Tibial artery (tissue), 4 donors: ENCODE results near the gene KRTAP4-11.
"Not testable (repeated sequence)": the region's sequence is repeated elsewhere in the genome, so short reads cannot be mapped to it uniquely, and the experiment has no call there.

Experiments
- DNase-seq, 2 donors: peaks; one replicate each; pipeline ENCODE4 v3.0.0-alpha.2; 2019
- H3K27ac ChIP-seq, 2 donors: fragments of 200-600 bp; sonication (generic) in 1 of 2; 1 replicate in 1 of 2; 2 replicates in 1 of 2; pipeline ENCODE4 v1.5.1; 2018 to 2019; ENCODE audit warnings: mild to moderate bottlenecking in 1 of 2
- H3K27me3 ChIP-seq, 2 donors: fragments of 200-600 bp; sonication (generic) in 1 of 2; one replicate each; pipeline versions ENCODE4 v1.5.1 to v1.6.0; 2016 to 2019
- H3K36me3 ChIP-seq, 3 donors: fragments of 200-600 bp; sonication (generic) in 2 of 3; one replicate each; pipeline ENCODE4 v1.5.1; 2016 to 2019; ENCODE audit warnings: mild to moderate bottlenecking in 2 of 3
- H3K4me1 ChIP-seq, 4 donors: fragments of 200-600 bp; sonication (generic) in 2 of 4; 1 replicate in 3 of 4; 2 replicates in 1 of 4; pipeline ENCODE4 v1.5.1; 2016 to 2019
- H3K4me3 ChIP-seq, 2 donors: fragments of 200-600 bp; sonication (generic) in 1 of 2; 1 replicate in 1 of 2; 2 replicates in 1 of 2; pipeline ENCODE4 v1.5.1; 2018 to 2019; ENCODE audit warnings: mild to moderate bottlenecking in 2 of 2
- H3K9me3 ChIP-seq, 3 donors: fragments of 200-600 bp; sonication (generic) in 1 of 3; one replicate each; pipeline ENCODE4 v1.5.1; 2016 to 2019
- CTCF ChIP-seq, 2 experiments: fragments of 200-600 bp in 1 of 2; fragments of 450-650 bp in 1 of 2; IDR thresholded peaks; one replicate each; pipeline ENCODE4 v1.5.1; 2017 to 2019; ENCODE audit warnings: antibody characterized with exemption in 2 of 2, mild to moderate bottlenecking in 1 of 2, moderate library complexity in 1 of 2
- intact Hi-C: fragments of 100-400 bp; cut with DNase I; formaldehyde crosslinking; loops from one replicate; pipeline ENCODE4 v1.15.0; 2023; ENCODE audit warnings: low total_unique reads

The KRTAP4-11 gene

GRCh38 chr17:41141361-41141760 lies 23.2 kb upstream of the KRTAP4-11 start:
- no peak for TF ChIP-seq CTCF (IDR thresholded peaks at IDR 0.05)
- no peak overlapping the region for H3K27ac ChIP-seq
- DNase-seq: no peak
- no peaks in the 10 kb centered on the region for H3K27me3 ChIP-seq
- no peaks in the 10 kb centered on the region for H3K36me3 ChIP-seq
- H3K4me3 ChIP-seq: no peak overlapping the region
- H3K9me3 ChIP-seq: peaks cover 0 to 24% (median 10%) of the 10 kb centered on the region in 3 donors
- H3K4me1 ChIP-seq: no peaks in the 10 kb centered on the region
- intact Hi-C loops: no loop called here

GRCh38 chr17:41140360-41141131 lies 22.4 kb upstream of the KRTAP4-11 start, which contains the start of gene KRTAP4-6:
KRTAP4-6 (minus strand) TSS chr17:41140544; CDS start chr17:41140487, 57 bp downstream.
- H3K4me3 ChIP-seq: no peak within 1 kb of the TSS
- TF ChIP-seq CTCF (IDR thresholded peaks at IDR 0.05): no peak
- no peaks in the 10 kb centered on the region for H3K36me3 ChIP-seq
- peaks cover 0 to 24% (median 10%) of the 10 kb centered on the region in 3 donors for H3K9me3 ChIP-seq
- H3K4me1 ChIP-seq: no peaks in the 10 kb centered on the region
- DNase-seq: no peak
- intact Hi-C loops: no loop called here
- H3K27ac ChIP-seq: no peak within 1 kb of the TSS
- no peaks in the 10 kb centered on the region for H3K27me3 ChIP-seq

- H3K36me3 ChIP-seq, H3K27ac ChIP-seq, DNase-seq, H3K27me3 ChIP-seq, H3K4me1 ChIP-seq, H3K4me3 ChIP-seq, intact Hi-C loops: not testable (repeated sequence)
- H3K9me3 ChIP-seq: peaks cover 0 to 24% (median 10%) of the 10 kb centered on the region in 3 donors
Observed at GRCh38 chr17:41139865-41140264, 21.7 kb upstream of the KRTAP4-11 start.

- Histone ChIP-seq H3K36me3 (no peaks in the 10 kb centered on the region), H3K9me3 (no peaks in the 10 kb centered on the region), H3K4me3 (no peak overlapping the region), H3K27me3 (no peaks in the 10 kb centered on the region), H3K27ac (no peak overlapping the region), H3K4me1 (no peaks in the 10 kb centered on the region)
- intact Hi-C loops: no loop called here
- TF ChIP-seq CTCF (IDR thresholded peaks at IDR 0.05): no peak
- DNase-seq: no peak
Observed at GRCh38 chr17:41133880-41134735, 15.9 kb upstream of the KRTAP4-11 start.

- Histone ChIP-seq H3K27ac (no peak overlapping the region), H3K36me3 (no peaks in the 10 kb centered on the region), H3K4me1 (no peaks in the 10 kb centered on the region), H3K27me3 (no peaks in the 10 kb centered on the region), H3K9me3 (no peaks in the 10 kb centered on the region), H3K4me3 (no peak overlapping the region)
- TF ChIP-seq CTCF (IDR thresholded peaks at IDR 0.05): no peak
- intact Hi-C loops: no loop called here
- no peak for DNase-seq
Observed at GRCh38 chr17:41131979-41132378, 13.8 kb upstream of the KRTAP4-11 start.

- DNase-seq: no peak
- no peaks in the 10 kb centered on the region for H3K4me1 ChIP-seq
- H3K4me3 ChIP-seq: no peak overlapping the region
- no peaks in the 10 kb centered on the region for H3K9me3 ChIP-seq
- intact Hi-C loops: no loop called here
- no peak for TF ChIP-seq CTCF (IDR thresholded peaks at IDR 0.05)
- H3K27me3 ChIP-seq: no peaks in the 10 kb centered on the region
- no peaks in the 10 kb centered on the region for H3K36me3 ChIP-seq
- no peak overlapping the region for H3K27ac ChIP-seq
Observed at GRCh38 chr17:41127371-41127770, 9.2 kb upstream of the KRTAP4-11 start.
